GM19452 (cell line): ENCODE results near the gene CTSW.
A peak's percentile ranks its signal among the peaks of the same experiment; 100 is the strongest.

Experiments used
- ATAC-seq: cut with Tn5 transposase; IDR thresholded peaks from one replicate; pipeline ENCODE4 v1.9.1; 2021; ENCODE audit not compliant: unreplicated experiment

CTSW gene

DNA sequence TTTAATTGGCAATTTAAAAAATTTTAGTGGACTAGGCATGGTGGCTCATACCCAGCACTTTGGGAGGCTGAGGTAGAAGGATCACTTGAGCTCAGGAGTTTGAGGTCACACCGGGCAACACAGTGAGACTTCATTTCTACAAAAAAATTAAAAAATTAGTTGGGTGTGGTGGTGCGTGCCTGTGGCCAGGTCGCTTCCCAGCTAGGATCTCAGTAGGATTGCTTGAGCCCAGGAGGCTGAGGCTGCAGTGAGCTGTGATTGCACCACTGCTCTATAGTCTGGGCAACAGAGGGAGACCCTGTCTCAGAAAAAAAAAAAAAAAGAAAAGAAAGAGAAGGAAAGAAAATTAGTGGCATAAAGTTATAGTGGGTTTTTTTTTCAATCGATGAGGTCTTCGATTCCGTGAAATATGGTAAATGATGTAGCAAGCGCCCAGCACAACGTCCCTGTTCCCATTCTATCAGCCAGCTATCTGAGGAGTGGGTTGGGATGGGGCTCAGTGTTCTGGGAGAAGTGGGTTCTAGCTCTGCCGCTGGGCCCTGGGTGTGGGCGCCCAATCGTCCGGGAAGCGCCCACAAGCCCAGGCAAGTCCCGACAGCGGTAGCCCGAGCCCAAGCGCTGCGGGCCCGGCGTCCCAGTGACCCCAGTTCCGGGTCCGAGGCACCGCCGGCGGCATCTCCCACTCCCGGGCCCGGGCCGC, 19.2 kb downstream of the CTSW start:
- ATAC-seq = no peak

DNA sequence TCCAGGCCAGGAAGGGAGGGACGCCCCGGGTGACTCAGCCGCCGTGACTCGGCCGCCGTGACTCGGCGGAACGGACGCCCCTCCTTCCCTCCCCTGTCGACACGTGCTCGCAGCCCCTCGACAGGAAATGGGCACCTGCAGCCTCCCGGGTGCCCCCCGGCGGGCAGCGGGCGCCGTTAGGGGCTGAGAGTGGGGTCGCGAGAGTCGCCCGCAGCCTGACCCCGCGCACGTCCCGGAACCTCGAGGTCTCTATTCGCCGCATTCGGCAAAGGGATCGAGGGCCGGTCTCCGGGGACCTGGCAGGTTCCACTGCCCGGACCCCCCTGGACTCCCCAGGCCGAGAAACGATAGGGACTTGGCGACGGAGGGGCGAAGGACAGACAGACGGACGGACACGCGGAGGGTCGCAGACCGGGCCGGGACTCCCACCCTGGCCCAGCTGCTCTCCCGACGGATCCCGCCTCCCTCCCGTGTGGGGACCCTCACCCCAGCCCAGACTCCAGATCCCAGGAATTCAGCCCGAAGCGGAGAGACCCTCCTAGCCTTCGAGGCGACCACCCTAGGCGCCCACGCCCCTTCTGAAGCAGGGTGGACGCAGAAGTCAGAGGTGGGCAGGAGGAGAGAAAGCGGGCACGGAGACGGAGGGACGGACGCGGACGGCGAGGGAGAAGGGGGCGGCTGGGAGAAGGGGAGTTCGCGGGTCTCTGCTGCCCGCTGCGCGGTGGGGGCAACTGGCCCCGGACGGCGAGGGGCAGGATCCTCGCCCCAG, 19.9 kb downstream of the CTSW start:
- ATAC-seq = no peak

DNA sequence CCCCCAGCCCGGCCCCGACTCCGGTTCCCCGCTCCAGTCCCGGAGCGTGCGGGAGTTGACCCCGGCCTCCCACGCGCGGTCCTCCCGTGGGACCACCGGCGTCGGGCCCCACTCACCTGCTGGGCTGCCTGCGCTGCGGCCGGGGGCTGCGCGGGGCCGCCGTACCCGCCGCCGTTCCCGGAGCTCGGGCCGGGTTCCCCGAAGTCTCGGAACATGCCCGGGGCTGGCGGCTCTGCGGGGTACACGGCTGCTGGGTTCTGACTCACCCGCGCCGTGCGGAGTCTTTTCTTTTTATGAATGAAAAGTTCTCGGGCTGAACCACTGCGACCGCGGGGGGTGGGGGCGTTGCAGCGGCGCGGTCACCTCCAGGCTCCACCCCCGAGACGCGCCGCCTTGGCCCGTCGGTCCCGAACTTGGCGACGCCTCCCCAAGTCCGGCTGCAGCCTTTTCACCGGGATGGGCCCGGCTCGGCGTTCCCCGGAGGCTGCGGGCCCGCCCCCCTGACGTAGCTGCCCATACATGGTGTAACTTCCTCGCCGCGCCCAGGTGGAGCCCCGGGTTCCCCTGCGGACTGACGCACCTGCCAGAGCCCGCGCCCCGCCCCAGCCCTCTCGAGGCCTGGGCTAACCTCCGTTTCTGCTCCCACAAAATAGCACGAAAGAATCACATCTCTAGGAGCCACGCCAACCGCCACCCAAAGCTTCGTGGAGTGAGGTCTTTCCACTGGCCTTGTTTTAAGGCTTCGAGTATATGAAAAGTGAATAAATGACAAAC, 20.7 kb downstream of the CTSW start, which contains the start of gene FOSL1:
Gene FOSL1 (minus strand): TSS at position 264 of the 774 bp plus-strand sequence. CDS start 49 bp downstream, at position 215.
- peak; percentile 76 for ATAC-seq

GRCh38 chr11:65900899-65901180, 21.2 kb downstream of the CTSW start:
- ATAC-seq = no peak

DNA sequence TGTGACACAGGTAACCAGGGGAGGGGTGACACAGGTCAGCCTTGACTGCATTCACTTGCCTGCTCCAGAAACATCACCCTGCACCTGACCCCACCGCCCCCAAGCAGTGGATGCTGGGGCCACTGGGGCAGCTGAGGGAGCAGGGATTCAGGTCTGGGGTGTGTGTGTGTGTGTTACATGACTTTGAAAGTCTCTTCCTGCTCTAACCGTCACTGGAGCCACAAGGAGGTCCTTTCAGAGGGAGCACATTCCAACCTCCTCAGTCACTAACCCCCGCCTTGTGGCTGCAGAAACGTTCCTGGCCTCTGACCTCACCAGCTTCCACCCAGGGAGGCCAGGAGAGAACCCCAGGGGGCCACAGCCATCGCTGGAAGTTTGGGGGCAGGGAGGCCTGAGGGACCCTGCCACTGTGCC, 23.4 kb downstream of the CTSW start:
- ATAC-seq = no peak

- no peak for ATAC-seq
Measured at GRCh38 chr11:65903715-65904114, 24.1 kb downstream of the CTSW start.

DNA sequence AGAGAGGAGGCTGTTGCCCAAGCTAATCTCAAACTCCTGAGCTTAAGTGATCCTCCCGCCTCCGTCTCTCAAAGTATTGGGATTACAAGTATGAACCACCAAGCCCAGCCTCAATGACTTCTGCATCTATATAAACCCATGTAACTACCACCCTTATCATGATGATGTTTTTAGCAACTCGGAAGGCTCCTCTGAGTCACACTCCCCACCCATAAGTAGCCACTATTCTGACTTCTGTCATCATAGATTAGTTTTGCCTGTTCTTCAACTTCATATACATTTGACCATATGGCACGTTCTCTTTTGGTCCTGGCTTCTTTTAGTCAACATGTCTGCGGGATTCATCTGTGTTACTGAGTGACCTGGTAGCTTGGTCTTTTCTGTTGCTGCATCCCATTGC, 27.0 kb downstream of the CTSW start:
- no peak for ATAC-seq

GRCh38 chr11:65907878-65908277, 28.2 kb downstream of the CTSW start:
- no peak for ATAC-seq

GRCh38 chr11:65911682-65912568, 32.3 kb downstream of the CTSW start:
- no peak for ATAC-seq

GRCh38 chr11:65912845-65913244, 33.2 kb downstream of the CTSW start:
- ATAC-seq = no peak

DNA sequence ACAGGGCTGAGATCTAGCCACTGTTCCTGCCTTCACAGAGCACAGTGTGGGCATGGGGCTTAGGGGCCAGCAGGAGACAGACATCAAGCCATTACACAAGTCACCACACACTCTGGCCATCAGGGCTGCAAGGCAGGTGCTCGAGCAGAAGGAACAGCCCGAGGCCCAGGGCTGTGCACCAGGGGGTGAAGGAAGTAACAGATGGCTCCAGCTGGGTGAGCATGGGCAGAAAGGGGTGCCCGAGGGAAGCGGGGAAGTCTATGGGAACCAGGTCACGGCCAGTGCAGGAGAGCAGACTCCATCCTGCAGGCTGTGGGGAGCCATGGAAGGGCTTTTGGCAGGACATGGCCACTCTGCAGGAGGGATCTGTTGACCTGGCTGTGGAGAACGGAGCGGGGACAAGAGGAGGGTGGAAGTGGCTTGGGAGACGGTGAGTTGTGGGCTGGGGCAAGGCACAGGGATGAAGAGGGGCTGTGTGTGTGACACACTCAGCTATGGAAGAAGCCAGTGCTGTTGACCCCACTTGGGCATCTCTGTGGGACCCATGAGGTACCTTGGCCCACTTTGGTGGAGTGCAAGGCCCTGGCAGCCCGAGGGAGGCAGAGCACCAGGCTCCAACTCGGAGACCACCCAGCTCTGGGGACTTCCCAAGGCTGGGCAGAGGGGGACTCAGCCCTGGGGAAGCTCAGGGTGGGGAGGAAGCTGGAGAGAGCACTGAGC, 35.6 kb downstream of the CTSW start:
- no peak for ATAC-seq

- no peak for ATAC-seq
Measured at GRCh38 chr11:65915821-65916251, 36.2 kb downstream of the CTSW start.

DNA sequence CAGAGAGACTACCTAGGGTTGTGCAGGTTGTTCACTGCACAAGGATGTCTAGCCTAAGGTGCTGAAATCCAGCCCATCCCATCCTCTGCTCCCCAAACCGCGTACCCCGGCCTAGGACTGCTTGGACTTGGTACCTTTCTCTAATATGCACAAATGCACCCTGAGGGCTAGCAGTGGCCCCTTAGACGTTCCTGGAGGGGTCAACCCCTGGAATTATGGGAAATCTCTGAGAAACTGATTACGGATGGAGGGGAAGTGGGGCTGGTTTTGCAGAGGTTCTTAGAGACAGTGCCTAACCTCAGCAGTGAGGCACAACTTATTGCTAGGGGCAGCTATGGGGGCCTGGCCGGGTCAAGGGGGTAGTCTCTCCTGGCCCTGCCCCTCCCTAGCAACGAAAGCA, 36.8 kb downstream of the CTSW start:
- no peak for ATAC-seq

DNA sequence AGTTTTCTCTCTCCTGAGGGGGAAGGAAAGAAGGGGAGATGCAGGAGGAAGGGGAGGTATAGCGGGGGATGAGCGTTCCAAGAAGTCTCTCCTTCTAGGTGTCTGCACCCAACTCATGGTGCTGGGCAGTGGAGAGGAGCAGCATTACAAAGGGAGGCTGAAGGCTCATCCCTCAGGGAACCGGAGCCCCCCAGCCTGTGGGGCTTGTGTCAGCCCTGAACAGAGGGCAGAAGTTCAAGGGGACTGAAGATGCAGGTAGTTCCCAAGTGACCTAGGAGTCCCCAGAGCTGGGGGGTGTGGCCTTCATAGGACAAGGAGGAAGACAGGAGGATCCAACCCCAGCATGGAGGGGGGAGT, 37.4 kb downstream of the CTSW start:
- no peak for ATAC-seq

GRCh38 chr11:65917434-65918210, 38.0 kb downstream of the CTSW start:
- ATAC-seq = no peak

GRCh38 chr11:65918211-65919140, 38.8 kb downstream of the CTSW start, which contains the start of gene C11orf68:
Gene C11orf68 (minus strand): TSS chr11:65919062. CDS start chr11:65919031, 31 bp downstream.
- peak; percentile 41 for ATAC-seq

DNA sequence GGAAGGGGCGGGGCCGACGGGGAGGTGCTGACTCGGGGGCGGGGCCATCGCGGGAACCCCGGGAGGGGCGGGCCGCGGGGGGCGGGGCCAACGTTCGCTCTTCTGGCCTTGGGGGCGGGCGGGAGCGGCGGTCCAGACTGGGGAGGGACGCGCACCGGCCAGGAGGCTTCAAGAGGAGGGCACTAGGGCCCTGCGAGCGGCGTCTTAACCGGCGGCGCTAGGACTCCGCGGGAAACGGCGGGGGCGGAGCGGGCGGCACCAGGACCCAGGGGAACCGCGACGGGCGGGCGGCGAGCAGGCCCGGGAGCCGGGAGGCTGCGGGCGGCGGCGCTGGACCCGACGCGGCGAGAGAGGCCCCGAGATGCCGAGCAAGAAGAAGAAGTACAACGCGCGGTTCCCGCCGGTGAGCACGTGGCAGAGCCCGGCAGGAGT, 39.5 kb downstream of the CTSW start, which contains the start of gene DRAP1:
Gene DRAP1 (plus strand): TSS at position 286 of the 432 bp plus-strand sequence. CDS start 76 bp downstream, at position 362.
- ATAC-seq = peak; percentile 79
